ENCODE data around the gene RGL1. TPM values are rescaled to one million over a fixed set of nuclear protein-coding genes. Genes with fewer than 3 reads are reported as not detected.

The RGL1 gene
- total RNA-seq, 1 experiment from 2014 or later, result 1.3 TPM

- RAD21 ChIA-PET (ENCODE audit: low non-redundant PET in 1 of 2, low total read pairs in 2 of 2, uncharacterized antibody in 2 of 2, unreplicated experiment in 2 of 2), result no interaction called here
- Histone ChIP-seq H2AFZ (ENCODE audit: low read depth, low read length, poor library complexity, severe bottlenecking) (no peak overlapping the region), H3K79me2 (ENCODE audit: insufficient read depth, low read length) (no peaks in the 10 kb centered on the region), H3K4me2 (ENCODE audit: low read length) (no peak overlapping the region), H3K4me1 (ENCODE audit: control insufficient read depth in 1 of 2, insufficient read depth in 2 of 2, low read length in 2 of 2) (no peaks in the 10 kb centered on the region), H3K4me3 (replicated peaks in 1 of 2; ENCODE audit: low read depth in 1 of 2, low read length in 2 of 2) (no peak overlapping the region), H3K9ac (ENCODE audit: low read length) (no peak overlapping the region), H3K9me2 (ENCODE audit: insufficient read depth) (no peaks in the 10 kb centered on the region), H3K9me3 (ENCODE audit: control insufficient read depth in 1 of 2, insufficient read depth in 1 of 2, low read depth in 1 of 2, low read length in 2 of 2) (no peaks in the 10 kb centered on the region), H3K36me3 (ENCODE audit: control insufficient read depth in 1 of 2, insufficient read depth in 2 of 2, low read length in 2 of 2) (no peaks in the 10 kb centered on the region), H3K27me3 (ENCODE audit: insufficient read depth, low read length) (no peaks in the 10 kb centered on the region), H3K27ac (ENCODE audit: low read depth, low read length) (no peak overlapping the region), H4K20me1 (ENCODE audit: insufficient read depth) (no peaks in the 10 kb centered on the region)
- intact Hi-C loops (cut with micrococcal nuclease), result no loop called here
- CTCF ChIA-PET, result no interaction called here
- POLR2A ChIA-PET, result no interaction called here
- BruUV-seq (replicated peaks), result no TSS peak
- ATAC-seq, result no peak
- TF ChIP-seq EZH2 (IDR thresholded peaks at IDR 0.05) (no peak), SP1 (IDR thresholded peaks at IDR 0.05; ENCODE audit: low read depth) (no peak), REST (IDR thresholded peaks at IDR 0.05; ENCODE audit: low read depth) (no peak), CEBPB (IDR thresholded peaks at IDR 0.05; ENCODE audit: low read depth) (no peak), RAD21 (IDR thresholded peaks at IDR 0.05; ENCODE audit: low read depth) (no peak), ELF1 (IDR thresholded peaks at IDR 0.05; ENCODE audit: borderline replicate concordance, low read depth) (no peak), ATF3 (IDR thresholded peaks at IDR 0.05) (no peak), JUND (IDR thresholded peaks at IDR 0.05) (no peak), FOSL1 (IDR thresholded peaks at IDR 0.05; ENCODE audit: low read depth) (no peak), CTCF (IDR thresholded peaks at IDR 0.05 in 2 of 3, conservative IDR thresholded peaks at IDR 0.05 in 1 of 3; ENCODE audit: borderline replicate concordance in 1 of 3, insufficient read depth in 1 of 3, low read depth in 2 of 3, low read length in 2 of 3) (no peak), SRF (IDR thresholded peaks at IDR 0.05; ENCODE audit: low read depth) (no peak)
- no peak for DNase-seq (ENCODE audit: low read depth, low spot score)
Measured at GRCh38 chr1:183821309-183821888, 16.5 kb downstream of the RGL1 start.
